Ectodermal cell (in vitro differentiated cells): ENCODE results near the gene PDE8B. TPM values are rescaled to one million over a fixed set of nuclear protein-coding genes. Genes with fewer than 3 reads are reported as not detected.

ENCODE experiments used
- H3K27ac ChIP-seq: 2 replicates; pipeline ENCODE4 v1.7.0; 2013; ENCODE audit warnings: mild to moderate bottlenecking, low read depth, low read length; ENCODE audit not compliant: insufficient read depth, poor library complexity, severe bottlenecking
- H3K27me3 ChIP-seq: 2 replicates; pipeline ENCODE4 v1.7.0; 2013; ENCODE audit warnings: mild to moderate bottlenecking, low read length; ENCODE audit not compliant: insufficient read depth, control insufficient read depth, poor library complexity, severe bottlenecking
- H3K36me3 ChIP-seq: one replicate; pipeline ENCODE4 v1.7.0; 2013; ENCODE audit warnings: low read length; ENCODE audit not compliant: control insufficient read depth, insufficient read depth
- H3K4me1 ChIP-seq: one replicate; pipeline ENCODE4 v1.7.0; 2013; ENCODE audit warnings: low read length; ENCODE audit not compliant: control insufficient read depth, insufficient read depth
- H3K4me3 ChIP-seq: 2 replicates; pipeline ENCODE4 v1.7.0; 2013; ENCODE audit warnings: low read depth, low read length, control low read depth; ENCODE audit not compliant: insufficient read depth
- H3K9me3 ChIP-seq: 2 replicates; pipeline ENCODE4 v1.7.0; 2013; ENCODE audit warnings: mild to moderate bottlenecking, low read length, moderate library complexity; ENCODE audit not compliant: control insufficient read depth
- WGBS, 2 experiments: methylation state at CpG; one replicate each; pipeline ENCODE4 v1.1.7; 2013; ENCODE audit warnings: missing lambda C conversion rate in 2 of 2; 5-methylcytosine and 5-hydroxymethylcytosine counted together
- polyA plus RNA-seq, 4 experiments: library from polyadenylated mRNA; stranded (reverse); fragments of 50-300 nt; gene quantifications; one replicate each; pipeline ENCODE4 v1.2.3, GENCODE V29; 2013

The PDE8B gene, protein sequence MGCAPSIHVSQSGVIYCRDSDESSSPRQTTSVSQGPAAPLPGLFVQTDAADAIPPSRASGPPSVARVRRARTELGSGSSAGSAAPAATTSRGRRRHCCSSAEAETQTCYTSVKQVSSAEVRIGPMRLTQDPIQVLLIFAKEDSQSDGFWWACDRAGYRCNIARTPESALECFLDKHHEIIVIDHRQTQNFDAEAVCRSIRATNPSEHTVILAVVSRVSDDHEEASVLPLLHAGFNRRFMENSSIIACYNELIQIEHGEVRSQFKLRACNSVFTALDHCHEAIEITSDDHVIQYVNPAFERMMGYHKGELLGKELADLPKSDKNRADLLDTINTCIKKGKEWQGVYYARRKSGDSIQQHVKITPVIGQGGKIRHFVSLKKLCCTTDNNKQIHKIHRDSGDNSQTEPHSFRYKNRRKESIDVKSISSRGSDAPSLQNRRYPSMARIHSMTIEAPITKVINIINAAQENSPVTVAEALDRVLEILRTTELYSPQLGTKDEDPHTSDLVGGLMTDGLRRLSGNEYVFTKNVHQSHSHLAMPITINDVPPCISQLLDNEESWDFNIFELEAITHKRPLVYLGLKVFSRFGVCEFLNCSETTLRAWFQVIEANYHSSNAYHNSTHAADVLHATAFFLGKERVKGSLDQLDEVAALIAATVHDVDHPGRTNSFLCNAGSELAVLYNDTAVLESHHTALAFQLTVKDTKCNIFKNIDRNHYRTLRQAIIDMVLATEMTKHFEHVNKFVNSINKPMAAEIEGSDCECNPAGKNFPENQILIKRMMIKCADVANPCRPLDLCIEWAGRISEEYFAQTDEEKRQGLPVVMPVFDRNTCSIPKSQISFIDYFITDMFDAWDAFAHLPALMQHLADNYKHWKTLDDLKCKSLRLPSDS
- 1.7 TPM for polyA plus RNA-seq (2013, experiment 1 of 4)
- 0.55 TPM for polyA plus RNA-seq (2013, experiment 2 of 4)
- polyA plus RNA-seq (2013, experiment 3 of 4) = 0.53 TPM
- polyA plus RNA-seq (2013, experiment 4 of 4) = 0.69 TPM

DNA sequence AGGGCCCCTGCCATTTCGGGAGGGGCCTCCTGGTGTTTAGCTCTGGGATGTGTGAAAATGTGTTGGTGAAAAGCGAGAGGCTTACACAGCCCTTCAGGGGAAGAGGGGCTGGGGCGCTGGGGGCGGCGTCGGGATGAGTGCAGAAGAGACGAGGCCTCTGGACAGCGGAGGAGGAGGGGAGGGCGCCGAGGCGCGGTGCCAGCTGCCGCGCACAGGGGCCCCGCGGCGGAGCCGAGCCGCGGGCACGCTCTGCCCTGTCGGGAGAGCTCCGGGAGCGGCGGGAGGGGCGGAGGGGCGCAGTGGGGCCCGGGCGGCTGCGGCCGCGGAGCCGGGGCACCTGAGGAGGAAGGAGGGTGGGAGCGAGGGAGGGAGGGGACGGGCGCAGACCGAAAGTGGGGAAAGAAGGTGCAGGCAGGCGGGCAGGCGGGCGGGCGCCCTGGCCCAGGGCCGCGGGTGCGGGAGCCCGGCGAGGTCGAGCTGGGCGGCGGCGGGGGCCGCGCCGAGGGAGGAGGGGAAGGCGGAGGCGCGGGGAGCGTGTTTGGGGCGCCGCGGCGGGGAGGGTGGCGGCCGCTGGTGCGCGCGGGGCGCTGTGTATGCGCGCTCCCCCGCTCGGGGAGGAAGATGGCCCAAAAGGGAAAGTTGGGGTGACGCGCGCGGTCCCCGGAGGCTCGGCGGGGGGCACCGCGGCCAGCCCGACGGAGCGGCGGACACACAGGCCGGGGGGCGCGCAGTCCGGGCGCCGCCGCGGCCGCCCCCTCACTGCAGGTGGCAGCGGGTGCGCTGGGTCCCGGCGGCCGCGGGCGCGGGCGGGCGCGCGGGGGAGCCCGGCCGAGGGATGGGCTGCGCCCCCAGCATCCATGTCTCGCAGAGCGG lies at the start of gene PDE8B:
Gene PDE8B, plus strand, starts transcription at position 590 of the 873 bp plus-strand sequence. Its CDS starts 246 bp downstream, at position 836.
- H3K4me1 ChIP-seq = no peaks in the 10 kb centered on the region
- peaks cover 81% of the 10 kb centered on the region for H3K27me3 ChIP-seq
- H3K4me3 ChIP-seq = peak within 1 kb of the TSS; percentile 27
- H3K9me3 ChIP-seq = no peaks in the 10 kb centered on the region
- no peak within 1 kb of the TSS for H3K27ac ChIP-seq
- WGBS, 2 experiments = 1% methylated on average over 110 of the region's 110 CpGs
- H3K36me3 ChIP-seq = no peaks in the 10 kb centered on the region

DNA sequence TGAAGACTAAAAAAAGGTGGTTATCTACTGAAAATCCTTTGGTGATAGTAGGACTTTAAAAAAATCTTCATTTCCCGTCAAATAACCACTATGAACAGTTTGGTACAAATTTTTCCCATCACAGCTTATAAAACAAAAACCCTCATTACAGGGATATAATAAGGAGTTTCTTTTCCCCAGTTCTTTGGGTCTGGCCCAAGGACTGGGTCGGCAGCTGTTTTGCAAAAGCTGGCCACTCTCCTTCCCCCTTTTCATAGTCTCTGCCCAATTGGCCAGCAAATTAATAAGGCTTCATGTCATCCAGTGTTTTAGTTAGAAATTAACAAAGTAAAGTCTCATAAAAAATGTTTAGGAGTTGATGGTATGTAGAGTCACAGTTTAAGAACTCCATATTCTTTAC lies 47.0 kb upstream of the PDE8B start:
- H3K4me3 ChIP-seq = no peak overlapping the region
- no peaks in the 10 kb centered on the region for H3K4me1 ChIP-seq
- no peaks in the 10 kb centered on the region for H3K27me3 ChIP-seq
- no peak overlapping the region for H3K27ac ChIP-seq
- no peaks in the 10 kb centered on the region for H3K9me3 ChIP-seq
- 94 to 100% methylated on average over 1 to 2 of the region's 2 CpGs for WGBS, 2 experiments
- no peaks in the 10 kb centered on the region for H3K36me3 ChIP-seq

DNA sequence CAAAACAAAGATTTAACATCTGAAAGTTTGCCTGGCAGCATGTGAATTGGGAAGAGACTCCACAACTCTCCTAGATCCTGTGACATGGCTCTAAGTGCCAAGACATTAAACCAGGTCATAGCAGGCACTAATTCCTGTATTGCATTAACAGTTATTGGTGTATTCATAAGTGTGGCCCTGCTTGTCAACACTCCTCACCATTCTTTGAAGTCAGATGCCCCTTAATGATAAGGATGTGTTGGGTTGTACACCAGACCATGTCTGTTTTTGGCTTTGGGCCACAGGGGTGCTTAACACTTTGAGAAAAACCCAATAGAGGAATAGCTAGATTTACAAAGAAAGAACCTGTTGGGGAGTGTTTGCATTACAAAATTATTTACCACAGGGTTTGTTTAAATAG lies 43.4 kb upstream of the PDE8B start:
- Histone ChIP-seq H3K27me3 (no peaks in the 10 kb centered on the region), H3K27ac (no peak overlapping the region), H3K9me3 (no peaks in the 10 kb centered on the region), H3K4me1 (no peaks in the 10 kb centered on the region), H3K4me3 (no peak overlapping the region), H3K36me3 (no peaks in the 10 kb centered on the region)

DNA sequence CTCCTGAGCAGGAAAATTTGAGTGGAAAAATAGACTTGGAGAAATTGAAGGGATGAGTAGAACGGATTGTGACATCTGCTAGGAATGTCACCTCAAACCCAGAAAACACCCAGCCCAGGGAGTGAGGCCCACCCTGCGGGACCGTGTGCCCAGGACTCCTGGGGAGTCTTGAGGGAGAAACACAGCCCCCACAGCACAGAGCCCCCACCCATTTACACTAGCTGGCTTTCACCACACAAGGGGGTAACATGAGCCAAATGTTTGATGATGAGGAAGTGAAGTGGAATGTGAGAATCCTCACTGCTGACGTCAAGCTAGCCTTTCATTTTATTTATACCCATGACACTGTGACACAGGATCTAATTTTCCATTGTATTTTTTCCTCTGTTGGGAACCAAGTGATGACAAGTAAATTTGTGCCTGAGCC lies 42.8 kb upstream of the PDE8B start:
- H3K27me3 ChIP-seq = no peaks in the 10 kb centered on the region
- H3K4me1 ChIP-seq = no peaks in the 10 kb centered on the region
- no peaks in the 10 kb centered on the region for H3K9me3 ChIP-seq
- H3K4me3 ChIP-seq = no peak overlapping the region
- H3K36me3 ChIP-seq = no peaks in the 10 kb centered on the region
- H3K27ac ChIP-seq = no peak overlapping the region
- WGBS, 2 experiments = 97 to 100% methylated on average over 3 to 4 of the region's 4 CpGs

DNA sequence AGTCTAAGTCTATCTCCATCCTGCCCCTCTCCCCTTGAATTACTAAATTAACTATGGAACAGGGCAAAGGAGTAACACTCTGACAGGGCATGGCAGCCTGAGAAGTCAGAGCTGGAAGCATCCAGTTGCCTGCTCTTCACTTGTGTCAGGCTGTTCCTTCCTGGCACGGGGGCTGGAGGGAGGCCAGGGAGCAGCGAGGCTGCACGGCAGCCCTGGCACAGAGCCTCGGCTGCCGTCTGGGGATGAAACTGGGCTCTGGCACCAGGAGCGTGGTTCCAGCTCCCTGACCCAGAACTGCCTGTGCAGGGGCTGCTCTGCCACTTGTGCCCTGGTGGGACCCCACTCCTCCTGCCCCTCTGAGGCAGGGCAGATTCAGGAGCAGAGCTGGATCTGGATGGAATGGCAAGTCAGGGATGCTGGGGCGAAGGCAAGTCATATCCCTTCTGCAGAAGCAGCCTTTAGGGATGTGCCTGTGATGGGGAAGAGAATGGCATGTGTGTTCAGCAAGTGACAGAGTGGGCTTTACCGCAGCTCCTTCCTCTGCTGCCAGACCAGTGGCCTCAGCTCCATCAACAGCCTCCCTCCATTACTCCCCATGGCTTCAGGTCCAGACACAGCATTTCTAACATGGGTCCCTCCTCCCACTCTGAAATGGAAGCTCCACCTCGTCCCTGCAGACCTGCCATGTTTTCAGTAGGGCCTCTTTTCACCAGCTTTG lies 42.2 kb upstream of the PDE8B start:
- Histone ChIP-seq H3K27me3 (no peaks in the 10 kb centered on the region), H3K4me1 (no peaks in the 10 kb centered on the region), H3K4me3 (no peak overlapping the region), H3K9me3 (no peaks in the 10 kb centered on the region), H3K36me3 (no peaks in the 10 kb centered on the region), H3K27ac (no peak overlapping the region)
- WGBS, 2 experiments = 89 to 93% methylated on average over 9 of the region's 9 CpGs

DNA sequence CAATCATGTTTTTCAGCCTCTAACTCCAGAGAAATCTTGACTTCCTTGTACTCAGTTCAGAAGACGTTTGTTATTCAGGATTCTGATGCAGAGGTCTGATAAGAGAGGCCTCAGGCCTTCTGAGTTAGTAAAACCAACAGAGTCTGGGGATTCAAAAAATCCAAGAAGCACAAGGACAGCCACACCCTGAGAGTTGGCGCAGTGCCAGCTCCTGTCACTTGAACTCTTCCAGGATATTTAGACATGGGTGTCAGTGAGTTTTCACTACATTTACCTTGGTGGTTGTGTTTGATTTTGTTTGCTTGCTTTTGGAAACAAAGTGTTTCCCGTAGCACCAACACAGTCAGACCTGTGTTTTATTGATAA lies 41.6 kb upstream of the PDE8B start:
- Histone ChIP-seq H3K36me3 (no peaks in the 10 kb centered on the region), H3K27me3 (no peaks in the 10 kb centered on the region), H3K27ac (no peak overlapping the region), H3K9me3 (no peaks in the 10 kb centered on the region), H3K4me3 (no peak overlapping the region), H3K4me1 (no peaks in the 10 kb centered on the region)
- 90 to 92% methylated on average over 3 of the region's 3 CpGs for WGBS, 2 experiments

DNA sequence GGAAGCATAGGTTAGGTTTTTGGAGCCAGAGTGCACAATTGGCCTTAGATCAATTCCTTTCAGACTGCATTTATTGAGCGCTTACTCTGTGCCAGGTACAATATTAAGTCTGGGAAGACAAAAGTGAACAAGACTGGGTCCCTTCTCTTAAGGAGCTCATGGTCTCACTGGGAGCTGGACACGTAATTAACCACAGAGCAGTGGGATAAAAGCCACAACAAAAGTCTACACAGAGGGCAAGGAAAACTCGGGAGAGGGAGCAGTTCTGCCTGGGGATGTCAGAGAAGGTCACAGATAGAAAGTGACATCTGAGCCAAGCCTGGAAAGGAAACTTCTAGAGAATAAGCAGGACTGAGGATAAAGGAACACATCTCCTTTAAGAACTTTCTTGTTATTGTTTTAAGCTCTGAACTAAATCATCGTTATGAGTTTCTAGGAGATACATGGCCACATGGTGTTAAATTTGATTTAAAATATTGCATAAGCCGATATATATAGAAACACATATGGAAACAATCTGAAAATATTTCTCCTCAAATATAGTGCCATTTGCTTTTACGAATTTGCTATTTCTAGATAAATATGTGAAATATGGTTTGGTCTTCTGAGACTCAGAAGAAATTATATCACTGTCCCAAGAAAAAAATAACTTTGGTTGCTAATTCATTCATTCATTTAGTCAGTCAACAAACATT lies 40.1 kb upstream of the PDE8B start:
- Histone ChIP-seq H3K27me3 (no peaks in the 10 kb centered on the region), H3K36me3 (no peaks in the 10 kb centered on the region), H3K9me3 (no peaks in the 10 kb centered on the region), H3K27ac (no peak overlapping the region), H3K4me3 (no peak overlapping the region), H3K4me1 (no peaks in the 10 kb centered on the region)
- 82 to 83% methylated on average over 3 to 4 of the region's 6 CpGs for WGBS, 2 experiments

DNA sequence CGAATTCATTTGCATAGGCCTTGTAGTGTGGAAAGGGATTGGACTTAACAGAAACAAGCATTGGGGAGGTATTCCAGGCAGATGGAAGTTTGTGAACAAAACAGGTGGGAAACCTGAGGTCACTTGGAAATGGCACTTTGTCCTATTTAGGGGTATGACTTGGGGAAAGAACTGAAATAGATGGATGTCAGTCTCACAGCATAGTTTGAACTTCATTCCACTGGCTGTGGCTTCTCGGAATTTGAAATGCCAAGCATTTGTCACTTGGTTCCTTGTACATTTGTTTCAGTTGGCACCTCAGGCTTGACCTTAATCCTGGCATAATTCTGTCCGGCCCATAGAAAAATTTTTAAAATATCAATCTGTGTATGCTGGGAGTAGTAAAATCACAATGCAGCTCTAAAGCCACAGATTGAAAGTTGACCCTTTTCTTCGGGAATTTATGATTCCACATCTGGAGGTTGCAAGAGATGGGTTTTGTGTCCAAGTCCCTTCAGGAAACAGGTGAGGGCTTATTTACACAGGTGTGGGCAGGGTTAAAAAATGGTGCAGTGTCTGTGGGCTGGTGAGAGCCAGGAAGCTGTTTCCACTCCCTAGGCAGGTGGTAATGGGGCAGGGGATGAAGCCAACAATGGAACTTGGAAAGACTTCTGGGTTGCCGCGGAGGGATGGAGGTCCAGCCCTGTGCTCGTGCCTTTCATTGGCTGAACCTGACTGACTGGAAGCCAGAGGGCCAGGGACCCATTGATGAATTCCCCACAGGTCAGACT lies 39.2 kb upstream of the PDE8B start:
- WGBS, 2 experiments = 93 to 95% methylated on average over 7 of the region's 7 CpGs
- H3K27me3 ChIP-seq = no peaks in the 10 kb centered on the region
- no peak overlapping the region for H3K27ac ChIP-seq
- no peak overlapping the region for H3K4me3 ChIP-seq
- no peaks in the 10 kb centered on the region for H3K4me1 ChIP-seq
- no peaks in the 10 kb centered on the region for H3K9me3 ChIP-seq
- H3K36me3 ChIP-seq = no peaks in the 10 kb centered on the region
